Pancreas (tissue), 10 donors: ENCODE data around the gene ST7. TPM values are rescaled to one million over a fixed set of nuclear protein-coding genes. Genes with fewer than 3 reads are reported as not detected.

Experiments used
- ATAC-seq, 4 donors: fragments of 200-7000 bp; cut with Tn5 transposase; one replicate each; pipeline versions ENCODE4 v1.8.0 to v1.9.1; 2020; ENCODE audit warnings: mild to moderate bottlenecking in 4 of 4, moderate library complexity in 4 of 4
- DNase-seq, 6 donors: peaks; one replicate each; pipeline ENCODE4 v3.0.0-alpha.2; 2020
- FAIRE-seq: peaks from 2 replicates; lab custom pipeline; 2012; peaks lifted over from hg19 to GRCh38; lab: Jason Lieb, UNC
- H3K27ac ChIP-seq, 4 donors: fragments of 200-600 bp; sonication (generic); 1 replicate in 3 of 4; 2 replicates in 1 of 4; pipeline versions ENCODE4 v1.5.0 to v1.8.0; 2020
- H3K27me3 ChIP-seq, 4 donors: fragments of 200-600 bp; one replicate each; pipeline ENCODE4 v1.8.0; 2021
- H3K36me3 ChIP-seq, 3 donors: fragments of 200-600 bp; sonication (generic) in 1 of 3; one replicate each; pipeline versions ENCODE4 v1.5.0 to v1.8.0; 2020 to 2021
- H3K4me1 ChIP-seq, 3 donors: fragments of 200-600 bp; one replicate each; pipeline ENCODE4 v1.8.0; 2021
- H3K4me3 ChIP-seq, 4 donors: fragments of 200-600 bp; sonication (generic) in 2 of 4; one replicate each; pipeline versions ENCODE4 v1.5.0 to v1.8.0; 2020 to 2021
- H3K9me3 ChIP-seq, 4 donors: fragments of 200-600 bp; one replicate each; pipeline ENCODE4 v1.8.0; 2021
- CTCF ChIP-seq, 4 donors: fragments of 200-600 bp; sonication (generic) in 3 of 4; IDR thresholded peaks; one replicate each; pipeline versions ENCODE4 v1.5.0 to v1.8.0; 2021; ENCODE audit warnings: antibody characterized with exemption in 4 of 4
- WGBS, 2 donors: extraction: QIAGEN DNeasy Blood & Tissue Kit; methylation state at CpG; one replicate each; pipeline ENCODE4 v1.1.7; 2013; 5-methylcytosine and 5-hydroxymethylcytosine counted together
- intact Hi-C, 3 donors: fragments of 100-400 bp; cut with DNase I; formaldehyde crosslinking; loops; one replicate each; pipeline versions ENCODE4 v1.11.1 to v1.14.2; 2022
- polyA plus RNA-seq, 2 donors: library from polyadenylated mRNA; stranded (reverse); fragments of 200-250 nt; gene quantifications; one replicate each; pipeline ENCODE4 v1.2.3, GENCODE V29; 2013
- total RNA-seq, 6 donors: library from RNA; stranded (reverse); fragmentation: NEBNext Ultra II Directional in 4 of 6; extraction: Animal tissue kit (Norgen Biotek cat#: 25700) in 4 of 6; gene quantifications; one replicate each; pipeline versions ENCODE4 v1.2.1 to v1.2.4, GENCODE V29; 2021 to 2023
- donor health status: healthy with polysubstance abuse.
- donor health status: DM: no; HTN: no; CAD: no; lungs with moderate emphysema.
- donor health status: DM: no; HTN: no; CAD: no.
- donor health status: control.
- donor health status: control.
- donor health status: Bipolar disorder and iron deficiency.
- donor health status: DM: yes; HTN: yes; CAD: no.
- donor health status: DM: no; HTN: no; CAD: no.
- donor health status: DM: no; HTN: no; CAD: no.
- donor health status: DM: yes; HTN: yes; CAD: no.

ST7 gene
- total and polyA plus RNA-seq, 8 donors, result 8.2 to 20.2 (median 17.1) TPM

DNA sequence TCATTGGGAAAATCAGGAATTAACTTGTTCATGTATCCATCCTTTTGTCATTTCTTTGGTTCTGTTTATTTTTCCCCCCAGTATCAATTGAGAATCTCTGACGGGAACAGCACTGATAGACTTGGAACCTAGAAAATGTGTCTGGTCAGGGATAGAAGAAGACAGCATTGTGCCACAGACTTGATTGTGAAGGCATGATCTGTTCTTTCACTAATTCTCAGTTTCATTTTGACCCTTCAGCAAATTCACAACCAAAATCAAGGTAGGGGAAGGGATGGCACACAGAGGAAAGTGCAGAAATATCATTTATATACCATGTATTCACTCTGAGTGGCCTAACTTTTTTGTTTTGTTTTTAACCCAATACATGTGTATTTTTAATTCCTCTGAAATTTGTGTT lies 262.7 kb downstream of the ST7 start:
- ATAC-seq (no peak), DNase-seq (no peak), FAIRE-seq (no peak)
- WGBS, 2 donors, result 88 to 92% methylated on average over 1 of the region's 1 CpG
- no peaks in the 10 kb centered on the region for H3K9me3 ChIP-seq
- H3K4me3 ChIP-seq, result no peak overlapping the region
- intact Hi-C loops, result loop anchor here in 1 of 3 donors (10.0 kb wide), 1 partner anchor 169 kb away; no protein-coding TSS in a partner anchor
- H3K36me3 ChIP-seq, result no peaks in the 10 kb centered on the region
- H3K27ac ChIP-seq, result no peak overlapping the region
- no peak for TF ChIP-seq CTCF (IDR thresholded peaks at IDR 0.05)
- H3K4me1 ChIP-seq, result no peaks in the 10 kb centered on the region
- no peaks in the 10 kb centered on the region for H3K27me3 ChIP-seq

DNA sequence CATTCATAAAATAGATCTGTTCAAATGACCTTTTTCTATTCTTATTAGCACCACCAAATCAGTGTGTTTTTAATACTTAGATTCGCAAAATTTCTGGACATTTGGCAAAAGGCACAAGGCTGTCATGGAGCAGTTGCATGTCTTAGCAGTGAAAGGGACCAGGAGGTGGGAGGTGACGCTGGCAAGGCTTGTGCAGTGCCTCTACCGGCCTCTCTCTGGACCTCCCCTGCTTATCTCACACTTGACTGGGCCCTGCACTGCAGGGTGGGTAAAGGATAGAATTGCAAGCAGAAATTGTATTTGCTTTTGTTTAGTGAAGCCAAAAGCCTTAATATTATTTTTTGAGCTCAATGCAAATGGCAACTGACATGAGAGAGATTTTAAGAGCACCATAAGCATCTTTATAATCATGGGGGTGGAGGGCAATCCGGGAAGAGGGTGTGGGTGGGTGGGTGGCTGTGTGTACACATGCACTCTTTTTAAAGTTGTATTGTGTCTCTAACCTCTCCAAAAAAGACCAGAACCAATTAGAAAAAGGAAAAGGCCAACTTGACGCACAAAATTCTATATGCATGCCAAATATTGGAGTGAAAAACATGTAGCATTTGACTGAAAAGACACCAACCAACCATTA lies 263.3 kb downstream of the ST7 start:
- H3K9me3 ChIP-seq, result no peaks in the 10 kb centered on the region
- H3K36me3 ChIP-seq, result no peaks in the 10 kb centered on the region
- intact Hi-C loops, result loop anchor here in 1 of 3 donors (10.0 kb wide), 1 partner anchor 168 kb away; no protein-coding TSS in a partner anchor
- WGBS, 2 donors, result 90 to 91% methylated on average over 5 of the region's 5 CpGs
- DNase-seq (no peak), ATAC-seq (no peak), FAIRE-seq (no peak)
- TF ChIP-seq CTCF (IDR thresholded peaks at IDR 0.05), result no peak
- no peaks in the 10 kb centered on the region for H3K4me1 ChIP-seq
- H3K4me3 ChIP-seq, result no peak overlapping the region
- no peaks in the 10 kb centered on the region for H3K27me3 ChIP-seq
- H3K27ac ChIP-seq, result no peak overlapping the region

GRCh38 chr7:117217106-117218035 lies 264.1 kb downstream of the ST7 start:
- H3K36me3 ChIP-seq, result no peaks in the 10 kb centered on the region
- WGBS, 2 donors, result 82 to 85% methylated on average over 6 of the region's 6 CpGs
- FAIRE-seq, result no peak
- no peak for TF ChIP-seq CTCF (IDR thresholded peaks at IDR 0.05)
- no peaks in the 10 kb centered on the region for H3K27me3 ChIP-seq
- intact Hi-C loops, result loop anchor here in 1 of 3 donors (10.0 kb wide), 1 partner anchor 167 kb away; no protein-coding TSS in a partner anchor
- H3K4me1 ChIP-seq, result no peaks in the 10 kb centered on the region
- DNase-seq, result no peak
- no peak overlapping the region for H3K4me3 ChIP-seq
- H3K9me3 ChIP-seq, result no peaks in the 10 kb centered on the region
- ATAC-seq, result no peak
- no peak overlapping the region for H3K27ac ChIP-seq

- no peak for DNase-seq
- ATAC-seq, result no peak
- whole genome bisulfite sequencing, 2 donors, result 66% methylated on average over 4 of the region's 4 CpGs
- Histone ChIP-seq H3K9me3 (no peaks in the 10 kb centered on the region), H3K27me3 (no peaks in the 10 kb centered on the region), H3K27ac (no peak overlapping the region), H3K4me3 (no peak overlapping the region), H3K4me1 (no peaks in the 10 kb centered on the region), H3K36me3 (no peaks in the 10 kb centered on the region)
- intact Hi-C loops, result loop anchor here in 1 of 3 donors (10.0 kb wide), 1 partner anchor 166 kb away; no protein-coding TSS in a partner anchor
- FAIRE-seq, result no peak
- no peak for TF ChIP-seq CTCF (IDR thresholded peaks at IDR 0.05)
Observed at GRCh38 chr7:117218700-117219099, 265.4 kb downstream of the ST7 start.
